ENCODE data around the gene NCOR1. TPM values are rescaled to one million over a fixed set of nuclear protein-coding genes. Genes with fewer than 3 reads are reported as not detected.

NCOR1 gene
- total RNA-seq, 1 experiment from 2014 or later, result 95.2 TPM

- H3K27me3 ChIP-seq (ENCODE audit: low read length), result no peaks in the 10 kb centered on the region
- H3K4me2 ChIP-seq (ENCODE audit: low read depth, low read length, poor library complexity, severe bottlenecking), result no peak overlapping the region
- peak; percentile 48 for DNase-seq
- no peaks in the 10 kb centered on the region for H3K9me3 ChIP-seq (ENCODE audit: low read length)
- H3K36me3 ChIP-seq (ENCODE audit: insufficient read depth, low read length), result peaks cover 84% of the 10 kb centered on the region
- no peak overlapping the region for H2AFZ ChIP-seq (ENCODE audit: low read length)
- H4K20me1 ChIP-seq (ENCODE audit: insufficient read depth, low read depth, low read length), result no peaks in the 10 kb centered on the region
- H3K9me2 ChIP-seq (replicated peaks; ENCODE audit: insufficient read depth, low read length), result no peaks in the 10 kb centered on the region
- H3K4me3 ChIP-seq (ENCODE audit: low read length), result no peak overlapping the region
- no peak overlapping the region for H3K27ac ChIP-seq (ENCODE audit: low read length)
- H3K9ac ChIP-seq (ENCODE audit: low read length), result no peak overlapping the region
- peaks cover 45% of the 10 kb centered on the region for H3K79me2 ChIP-seq (ENCODE audit: low read length)
- no peaks in the 10 kb centered on the region for H3K4me1 ChIP-seq (ENCODE audit: low read length)
These were observed 187.4 kb downstream of the NCOR1 start for GRCh38 chr17:16027708-16028584.

GRCh38 chr17:16026895-16027294, 188.4 kb downstream of the NCOR1 start:
- H2AFZ ChIP-seq (ENCODE audit: low read length), result no peak overlapping the region
- H3K4me3 ChIP-seq (ENCODE audit: low read length), result no peak overlapping the region
- peaks cover 51% of the 10 kb centered on the region for H3K79me2 ChIP-seq (ENCODE audit: low read length)
- H3K27me3 ChIP-seq (ENCODE audit: low read length), result no peaks in the 10 kb centered on the region
- DNase-seq, result no peak
- peaks cover 82% of the 10 kb centered on the region for H3K36me3 ChIP-seq (ENCODE audit: insufficient read depth, low read length)
- no peaks in the 10 kb centered on the region for H3K9me2 ChIP-seq (replicated peaks; ENCODE audit: insufficient read depth, low read length)
- H4K20me1 ChIP-seq (ENCODE audit: insufficient read depth, low read depth, low read length), result no peaks in the 10 kb centered on the region
- H3K27ac ChIP-seq (ENCODE audit: low read length), result no peak overlapping the region
- H3K4me1 ChIP-seq (ENCODE audit: low read length), result no peaks in the 10 kb centered on the region
- no peak overlapping the region for H3K4me2 ChIP-seq (ENCODE audit: low read depth, low read length, poor library complexity, severe bottlenecking)
- no peaks in the 10 kb centered on the region for H3K9me3 ChIP-seq (ENCODE audit: low read length)
- no peak overlapping the region for H3K9ac ChIP-seq (ENCODE audit: low read length)

- Histone ChIP-seq H3K36me3 (ENCODE audit: insufficient read depth, low read length) (peaks cover 76% of the 10 kb centered on the region), H3K4me1 (ENCODE audit: low read length) (no peaks in the 10 kb centered on the region)
These were observed 190.1 kb downstream of the NCOR1 start for GRCh38 chr17:16025202-16025601.

GRCh38 chr17:16023881-16024280, 191.5 kb downstream of the NCOR1 start:
- no peak overlapping the region for H2AFZ ChIP-seq (ENCODE audit: low read length)
- H4K20me1 ChIP-seq (ENCODE audit: insufficient read depth, low read depth, low read length), result 0 out of 2 replicates have a peak, but pooled peaks cover 7% of the 10 kb centered on the region
- H3K9me2 ChIP-seq (replicated peaks; ENCODE audit: insufficient read depth, low read length), result no peaks in the 10 kb centered on the region
- H3K4me2 ChIP-seq (ENCODE audit: low read depth, low read length, poor library complexity, severe bottlenecking), result no peak overlapping the region
- H3K9ac ChIP-seq (ENCODE audit: low read length), result no peak overlapping the region
- peaks cover 73% of the 10 kb centered on the region for H3K36me3 ChIP-seq (ENCODE audit: insufficient read depth, low read length)
- H3K9me3 ChIP-seq (ENCODE audit: low read length), result no peaks in the 10 kb centered on the region
- no peak for DNase-seq
- no peak overlapping the region for H3K27ac ChIP-seq (ENCODE audit: low read length)
- H3K79me2 ChIP-seq (ENCODE audit: low read length), result peaks cover 79% of the 10 kb centered on the region
- no peaks in the 10 kb centered on the region for H3K27me3 ChIP-seq (ENCODE audit: low read length)
- no peaks in the 10 kb centered on the region for H3K4me1 ChIP-seq (ENCODE audit: low read length)
- H3K4me3 ChIP-seq (ENCODE audit: low read length), result no peak overlapping the region

More at GRCh38 chr17:16025202-16025601, 190.1 kb downstream of the NCOR1 start:
- H3K27ac ChIP-seq (ENCODE audit: low read length), result no peak overlapping the region
- H3K4me2 ChIP-seq (ENCODE audit: low read depth, low read length, poor library complexity, severe bottlenecking), result no peak overlapping the region
- no peak overlapping the region for H2AFZ ChIP-seq (ENCODE audit: low read length)
- no peak for DNase-seq
- no peaks in the 10 kb centered on the region for H3K9me3 ChIP-seq (ENCODE audit: low read length)
- no peaks in the 10 kb centered on the region for H3K9me2 ChIP-seq (replicated peaks; ENCODE audit: insufficient read depth, low read length)
- H3K27me3 ChIP-seq (ENCODE audit: low read length), result no peaks in the 10 kb centered on the region
- H3K4me3 ChIP-seq (ENCODE audit: low read length), result no peak overlapping the region
- H3K9ac ChIP-seq (ENCODE audit: low read length), result no peak overlapping the region
- 0 out of 2 replicates have a peak, but pooled peaks cover 7% of the 10 kb centered on the region for H4K20me1 ChIP-seq (ENCODE audit: insufficient read depth, low read depth, low read length)
- H3K79me2 ChIP-seq (ENCODE audit: low read length), result peaks cover 66% of the 10 kb centered on the region

- Histone ChIP-seq H3K9me2 (replicated peaks; ENCODE audit: insufficient read depth, low read length) (no peaks in the 10 kb centered on the region), H3K4me1 (ENCODE audit: low read length) (no peaks in the 10 kb centered on the region), H3K4me2 (ENCODE audit: low read depth, low read length, poor library complexity, severe bottlenecking) (no peak overlapping the region), H3K9me3 (ENCODE audit: low read length) (no peaks in the 10 kb centered on the region), H3K27me3 (ENCODE audit: low read length) (no peaks in the 10 kb centered on the region), H4K20me1 (ENCODE audit: insufficient read depth, low read depth, low read length) (peaks cover 8% of the 10 kb centered on the region), H3K9ac (ENCODE audit: low read length) (no peak overlapping the region), H3K79me2 (ENCODE audit: low read length) (peaks cover 83% of the 10 kb centered on the region), H3K27ac (ENCODE audit: low read length) (no peak overlapping the region), H3K4me3 (ENCODE audit: low read length) (no peak overlapping the region), H2AFZ (ENCODE audit: low read length) (no peak overlapping the region), H3K36me3 (ENCODE audit: insufficient read depth, low read length) (peaks cover 54% of the 10 kb centered on the region)
- no peak for DNase-seq
These were observed 196.0 kb downstream of the NCOR1 start for GRCh38 chr17:16019347-16019746.

GRCh38 chr17:16013943-16014407, 201.4 kb downstream of the NCOR1 start:
- no peaks in the 10 kb centered on the region for H3K27me3 ChIP-seq (ENCODE audit: low read length)
- H3K9me3 ChIP-seq (ENCODE audit: low read length), result no peaks in the 10 kb centered on the region
- no peak overlapping the region for H3K4me3 ChIP-seq (ENCODE audit: low read length)
- H3K9me2 ChIP-seq (replicated peaks; ENCODE audit: insufficient read depth, low read length), result no peaks in the 10 kb centered on the region
- H3K79me2 ChIP-seq (ENCODE audit: low read length), result peaks cover 79% of the 10 kb centered on the region
- no peaks in the 10 kb centered on the region for H3K4me1 ChIP-seq (ENCODE audit: low read length)
- no peak overlapping the region for H3K27ac ChIP-seq (ENCODE audit: low read length)
- H3K4me2 ChIP-seq (ENCODE audit: low read depth, low read length, poor library complexity, severe bottlenecking), result no peak overlapping the region
- H3K36me3 ChIP-seq (ENCODE audit: insufficient read depth, low read length), result peaks cover 55% of the 10 kb centered on the region
- no peak overlapping the region for H3K9ac ChIP-seq (ENCODE audit: low read length)
- DNase-seq, result no peak
- H4K20me1 ChIP-seq (ENCODE audit: insufficient read depth, low read depth, low read length), result peaks cover 8% of the 10 kb centered on the region
- H2AFZ ChIP-seq (ENCODE audit: low read length), result no peak overlapping the region

- no peak overlapping the region for H3K4me3 ChIP-seq (ENCODE audit: low read length)
- H3K27me3 ChIP-seq (ENCODE audit: low read length), result no peaks in the 10 kb centered on the region
- H3K9me3 ChIP-seq (ENCODE audit: low read length), result no peaks in the 10 kb centered on the region
- peaks cover 81% of the 10 kb centered on the region for H3K79me2 ChIP-seq (ENCODE audit: low read length)
- no peak overlapping the region for H3K9ac ChIP-seq (ENCODE audit: low read length)
- H3K27ac ChIP-seq (ENCODE audit: low read length), result 0 out of 2 replicates have a peak overlapping the region, but pooled peaks have one; percentile 36
- no peak overlapping the region for H3K4me2 ChIP-seq (ENCODE audit: low read depth, low read length, poor library complexity, severe bottlenecking)
- no peak for DNase-seq
- H3K9me2 ChIP-seq (replicated peaks; ENCODE audit: insufficient read depth, low read length), result no peaks in the 10 kb centered on the region
- no peaks in the 10 kb centered on the region; the same call in 1 of the 2 replicates for H4K20me1 ChIP-seq (ENCODE audit: insufficient read depth, low read depth, low read length)
- no peak overlapping the region for H2AFZ ChIP-seq (ENCODE audit: low read length)
- H3K36me3 ChIP-seq (ENCODE audit: insufficient read depth, low read length), result peaks cover 81% of the 10 kb centered on the region
- H3K4me1 ChIP-seq (ENCODE audit: low read length), result peaks cover 12% of the 10 kb centered on the region
These were observed 207.9 kb downstream of the NCOR1 start for GRCh38 chr17:16007439-16007838.

GRCh38 chr17:16005636-16006035, 209.7 kb downstream of the NCOR1 start:
- H3K4me2 ChIP-seq (ENCODE audit: low read depth, low read length, poor library complexity, severe bottlenecking), result no peak overlapping the region
- no peaks in the 10 kb centered on the region for H3K27me3 ChIP-seq (ENCODE audit: low read length)
- DNase-seq, result no peak
- H3K9ac ChIP-seq (ENCODE audit: low read length), result no peak overlapping the region
- peaks cover 86% of the 10 kb centered on the region for H3K36me3 ChIP-seq (ENCODE audit: insufficient read depth, low read length)
- H4K20me1 ChIP-seq (ENCODE audit: insufficient read depth, low read depth, low read length), result no peaks in the 10 kb centered on the region; the same call in 1 of the 2 replicates
- peaks cover 5% of the 10 kb centered on the region; the same call in 1 of the 2 replicates for H3K9me3 ChIP-seq (ENCODE audit: low read length)
- peaks cover 22% of the 10 kb centered on the region for H3K4me1 ChIP-seq (ENCODE audit: low read length)
- H2AFZ ChIP-seq (ENCODE audit: low read length), result no peak overlapping the region
- H3K4me3 ChIP-seq (ENCODE audit: low read length), result no peak overlapping the region
- H3K79me2 ChIP-seq (ENCODE audit: low read length), result peaks cover 81% of the 10 kb centered on the region
- no peak overlapping the region for H3K27ac ChIP-seq (ENCODE audit: low read length)
- H3K9me2 ChIP-seq (replicated peaks; ENCODE audit: insufficient read depth, low read length), result no peaks in the 10 kb centered on the region
